Uterus (tissue), 4 donors: Measurements from ENCODE around the gene SPON2. TPM values are rescaled to one million over a fixed set of nuclear protein-coding genes. Genes with fewer than 3 reads are reported as not detected.
"Not testable (repeated sequence)": the region's sequence is repeated elsewhere in the genome, so short reads cannot be mapped to it uniquely, and the experiment has no call there.

Source experiments
- DNase-seq, 2 donors: peaks; one replicate each; pipeline ENCODE4 v3.0.0-alpha.2; 2019 to 2020
- H3K27ac ChIP-seq, 2 donors: fragments of 200-600 bp; sonication (generic); 1 replicate in 1 of 2; 2 replicates in 1 of 2; pipeline ENCODE4 v1.5.1; 2016 to 2018
- H3K27me3 ChIP-seq, 2 donors: fragments of 200-600 bp; sonication (generic); one replicate each; pipeline ENCODE4 v1.5.1; 2018 to 2019; ENCODE audit warnings: control low read depth in 1 of 2
- H3K36me3 ChIP-seq, 2 donors: fragments of 200-600 bp; sonication (generic); one replicate each; pipeline ENCODE4 v1.5.1; 2019; ENCODE audit warnings: control low read depth in 1 of 2
- H3K4me1 ChIP-seq, 2 donors: fragments of 200-600 bp; sonication (generic); one replicate each; pipeline ENCODE4 v1.5.1; 2018 to 2019; ENCODE audit warnings: control low read depth in 1 of 2
- H3K4me3 ChIP-seq, 2 donors: fragments of 200-600 bp; sonication (generic); 1 replicate in 1 of 2; 2 replicates in 1 of 2; pipeline ENCODE4 v1.5.1; 2018 to 2019; ENCODE audit warnings: mild to moderate bottlenecking in 1 of 2
- H3K9me3 ChIP-seq, 2 donors: fragments of 200-600 bp; sonication (generic); one replicate each; pipeline ENCODE4 v1.5.1; 2019; ENCODE audit warnings: control low read depth in 1 of 2
- POLR2A ChIP-seq, 2 donors: fragments of 450-650 bp; IDR thresholded peaks; one replicate each; pipeline ENCODE4 v1.6.1; 2016; ENCODE audit warnings: antibody characterized with exemption in 2 of 2, mild to moderate bottlenecking in 1 of 2, moderate library complexity in 1 of 2
- intact Hi-C: fragments of 100-400 bp; cut with DNase I; formaldehyde crosslinking; loops from one replicate; pipeline ENCODE4 v1.15.1; 2023; ENCODE audit warnings: low total_unique reads
- total RNA-seq, 4 donors: library from RNA; depleted of rRNA in 3 of 4; stranded (reverse); fragments of >200 nt in 3 of 4; gene quantifications; one replicate each; pipeline versions ENCODE4 v1.1.0 to v1.2.4, GENCODE V29; 2014 to 2023
- TF ChIP-seq, protein P1 (sequence below), 4 experiments: fragments of 200-600 bp in 2 of 4; fragments of 450-650 bp in 2 of 4; sonication (generic) in 2 of 4; IDR thresholded peaks; one replicate each; pipeline ENCODE4 v1.5.1; 2016 to 2019; ENCODE audit warnings: antibody characterized with exemption in 4 of 4, mild to moderate bottlenecking in 2 of 4, moderate library complexity in 1 of 4
- donor health status: DM: yes; HTN: yes; CAD: no.

SPON2 gene
- total RNA-seq, 4 donors from 2014 or later = 60.6 to 262 (median 115) TPM

DNA sequence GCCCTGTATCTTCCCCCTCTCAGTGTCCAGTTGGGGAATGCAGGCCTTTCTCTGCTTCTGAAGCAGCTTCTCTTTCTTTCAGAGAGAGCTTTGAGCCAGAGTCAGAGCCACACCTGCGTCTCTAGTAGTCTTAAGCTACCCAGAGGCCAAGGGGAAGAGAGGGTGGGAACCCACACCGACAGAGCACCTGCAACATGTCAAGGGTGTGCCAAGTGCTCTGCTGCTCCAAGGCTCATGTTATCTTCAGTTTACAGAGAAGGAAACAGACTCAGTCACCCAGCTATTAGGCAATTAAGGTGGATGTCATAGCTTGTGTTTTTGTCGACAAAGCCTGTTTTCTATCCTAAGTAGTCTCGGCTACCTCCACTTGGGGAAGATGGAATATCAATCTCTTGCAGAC lies 36.3 kb downstream of the SPON2 start:
- TF ChIP-seq, protein P1, sequence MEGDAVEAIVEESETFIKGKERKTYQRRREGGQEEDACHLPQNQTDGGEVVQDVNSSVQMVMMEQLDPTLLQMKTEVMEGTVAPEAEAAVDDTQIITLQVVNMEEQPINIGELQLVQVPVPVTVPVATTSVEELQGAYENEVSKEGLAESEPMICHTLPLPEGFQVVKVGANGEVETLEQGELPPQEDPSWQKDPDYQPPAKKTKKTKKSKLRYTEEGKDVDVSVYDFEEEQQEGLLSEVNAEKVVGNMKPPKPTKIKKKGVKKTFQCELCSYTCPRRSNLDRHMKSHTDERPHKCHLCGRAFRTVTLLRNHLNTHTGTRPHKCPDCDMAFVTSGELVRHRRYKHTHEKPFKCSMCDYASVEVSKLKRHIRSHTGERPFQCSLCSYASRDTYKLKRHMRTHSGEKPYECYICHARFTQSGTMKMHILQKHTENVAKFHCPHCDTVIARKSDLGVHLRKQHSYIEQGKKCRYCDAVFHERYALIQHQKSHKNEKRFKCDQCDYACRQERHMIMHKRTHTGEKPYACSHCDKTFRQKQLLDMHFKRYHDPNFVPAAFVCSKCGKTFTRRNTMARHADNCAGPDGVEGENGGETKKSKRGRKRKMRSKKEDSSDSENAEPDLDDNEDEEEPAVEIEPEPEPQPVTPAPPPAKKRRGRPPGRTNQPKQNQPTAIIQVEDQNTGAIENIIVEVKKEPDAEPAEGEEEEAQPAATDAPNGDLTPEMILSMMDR (IDR thresholded peaks at IDR 0.05) = no peak
- no peak for TF ChIP-seq POLR2A (IDR thresholded peaks at IDR 0.05)
- no peak overlapping the region for H3K27ac ChIP-seq
- no peak overlapping the region for H3K4me3 ChIP-seq
- H3K9me3 ChIP-seq = no peaks in the 10 kb centered on the region
- no peaks in the 10 kb centered on the region for H3K4me1 ChIP-seq
- intact Hi-C loops = loop anchor here (10.0 kb wide), 1 partner anchor 229 kb away; no protein-coding TSS in a partner anchor
- no peaks in the 10 kb centered on the region for H3K27me3 ChIP-seq
- H3K36me3 ChIP-seq = no peaks in the 10 kb centered on the region
- DNase-seq = no peak

DNA sequence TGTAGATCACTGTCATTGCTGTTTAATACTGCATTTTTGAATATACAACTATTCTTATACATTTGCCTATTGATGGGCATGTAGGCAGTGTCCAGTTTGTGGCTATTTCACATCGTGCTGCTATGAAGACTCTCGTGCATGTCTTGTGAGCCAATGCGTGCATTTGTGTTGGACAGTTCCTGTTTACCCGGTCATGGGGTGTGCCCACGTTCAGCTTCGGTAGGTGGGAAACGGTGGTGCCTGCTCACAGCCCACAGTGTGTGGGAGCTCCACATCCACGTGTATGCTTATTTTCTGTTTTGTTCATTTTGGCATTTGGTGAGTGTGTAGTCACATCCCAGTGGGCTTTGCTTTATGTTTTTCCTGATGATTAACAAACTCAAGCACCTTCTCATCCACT lies 39.4 kb downstream of the SPON2 start:
- no peak for DNase-seq
- no peaks in the 10 kb centered on the region for H3K36me3 ChIP-seq
- intact Hi-C loops = loop anchor here (10.0 kb wide), 1 partner anchor 232 kb away; no protein-coding TSS in a partner anchor
- H3K4me3 ChIP-seq = no peak overlapping the region
- no peak overlapping the region for H3K27ac ChIP-seq
- no peaks in the 10 kb centered on the region for H3K27me3 ChIP-seq
- H3K9me3 ChIP-seq = no peaks in the 10 kb centered on the region
- TF ChIP-seq, protein P1 (IDR thresholded peaks at IDR 0.05) = no peak
- H3K4me1 ChIP-seq = no peaks in the 10 kb centered on the region

DNA sequence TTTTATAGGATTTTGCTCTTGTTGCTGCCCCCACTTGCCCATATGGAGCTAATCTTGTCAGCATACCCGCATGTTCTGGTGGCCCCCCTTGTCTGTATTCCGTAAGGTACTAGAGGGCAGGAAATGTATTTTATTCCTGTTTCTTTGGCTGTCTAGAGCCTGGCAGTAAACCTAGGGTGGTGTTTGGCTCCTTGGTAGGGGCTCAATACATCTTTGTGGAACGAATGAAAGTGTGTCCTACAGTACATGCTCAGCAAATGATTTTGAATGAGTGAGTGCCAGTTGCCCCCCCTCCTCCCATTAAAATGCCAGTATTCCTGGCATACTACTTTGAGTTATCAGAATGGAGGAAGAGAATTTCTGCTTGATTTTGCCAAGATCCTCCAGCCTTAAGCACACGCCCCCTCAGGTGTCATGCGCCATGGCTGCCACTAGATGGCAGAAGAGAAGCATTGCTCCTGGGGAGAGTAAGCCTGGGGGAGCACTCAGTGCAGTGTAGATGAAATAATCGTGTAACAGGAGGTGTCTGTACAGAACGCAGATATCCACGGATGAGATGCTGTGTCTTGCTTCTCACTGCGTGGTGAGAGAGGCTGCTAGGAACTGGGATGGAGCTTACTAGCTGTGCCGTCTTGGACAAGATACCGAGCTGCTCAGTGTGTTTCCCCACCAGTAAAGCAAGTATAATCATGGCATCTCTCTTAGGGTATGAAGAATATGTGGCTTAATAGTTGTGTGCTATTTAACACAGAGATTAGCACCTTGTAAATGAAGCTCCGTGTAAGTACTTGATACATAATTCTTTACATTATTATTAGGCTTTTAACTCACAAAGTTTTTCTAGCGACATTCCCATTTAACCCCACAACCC lies 41.8 kb downstream of the SPON2 start:
- Histone ChIP-seq H3K4me3 (no peak overlapping the region), H3K27ac (no peak overlapping the region), H3K36me3 (no peaks in the 10 kb centered on the region), H3K4me1 (no peaks in the 10 kb centered on the region), H3K27me3 (no peaks in the 10 kb centered on the region), H3K9me3 (no peaks in the 10 kb centered on the region)
- intact Hi-C loops = loop anchor here (10.0 kb wide), 1 partner anchor 234 kb away; no protein-coding TSS in a partner anchor
- peak; percentile 68 to 83 for DNase-seq
- TF ChIP-seq POLR2A (IDR thresholded peaks at IDR 0.05) = no peak
- TF ChIP-seq, protein P1 (IDR thresholded peaks at IDR 0.05) = peak; percentile 97 to 99 (median 98)

DNA sequence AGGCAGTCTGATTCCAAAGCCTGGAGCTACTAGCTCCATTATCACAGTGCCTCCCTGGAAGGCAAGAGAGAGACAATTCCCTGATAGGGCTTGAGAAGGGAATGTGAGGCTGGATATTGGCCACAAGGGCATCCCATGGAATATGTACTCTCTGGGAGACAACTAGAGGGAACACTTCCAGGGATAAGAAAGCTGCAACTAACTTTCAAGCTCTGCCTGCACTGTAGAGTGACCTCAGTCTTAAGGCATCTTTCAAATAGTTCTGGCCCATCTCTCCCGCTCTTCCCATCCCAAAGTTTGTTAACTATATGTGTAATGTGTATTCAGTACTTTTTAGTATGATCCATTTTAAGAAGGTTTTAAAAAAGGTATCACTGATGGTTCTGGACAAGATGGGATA lies 45.9 kb downstream of the SPON2 start:
- Histone ChIP-seq H3K36me3 (no peaks in the 10 kb centered on the region), H3K4me3 (no peak overlapping the region), H3K4me1 (no peaks in the 10 kb centered on the region), H3K27me3 (no peaks in the 10 kb centered on the region), H3K27ac (no peak overlapping the region), H3K9me3 (no peaks in the 10 kb centered on the region)
- DNase-seq = no peak
- intact Hi-C loops = no loop called here
- TF ChIP-seq, protein P1 (IDR thresholded peaks at IDR 0.05) = no peak
- TF ChIP-seq POLR2A (IDR thresholded peaks at IDR 0.05) = no peak

DNA sequence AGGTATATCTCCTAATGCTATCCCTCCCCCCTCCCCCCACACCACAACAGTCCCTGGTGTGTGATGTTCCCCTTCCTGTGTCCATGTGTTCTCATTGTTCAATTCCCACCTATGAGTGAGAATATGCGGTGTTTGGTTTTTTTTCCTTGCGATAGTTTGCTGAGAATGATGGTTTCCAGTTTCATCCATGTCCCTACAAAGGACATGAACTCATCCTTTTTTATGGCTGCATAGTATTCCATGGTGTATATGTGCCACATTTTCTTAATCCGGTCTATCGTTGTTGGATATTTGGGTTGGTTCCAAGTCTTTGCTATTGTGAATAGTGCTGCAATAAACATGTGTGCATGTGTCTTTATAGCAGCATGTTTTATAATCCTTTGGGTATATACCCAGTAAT lies 46.9 kb downstream of the SPON2 start:
- H3K36me3 ChIP-seq, H3K9me3 ChIP-seq, H3K27ac ChIP-seq, H3K27me3 ChIP-seq, intact Hi-C loops, H3K4me3 ChIP-seq, H3K4me1 ChIP-seq, DNase-seq: not testable (repeated sequence)
